ENCODE measurements around the gene MEF2C.

GRCh38 chr5:88736494-88736893 lies 146.5 kb downstream of the MEF2C start:
- TF ChIP-seq CTCF (IDR thresholded peaks at IDR 0.05) (no peak), CREB1 (CRISPR knock-in tag; IDR thresholded peaks at IDR 0.05) (no peak), NFYB (CRISPR knock-in tag; conservative IDR thresholded peaks at IDR 0.05; ENCODE audit: low read depth) (no peak)
- TF ChIP-seq, protein P1, sequence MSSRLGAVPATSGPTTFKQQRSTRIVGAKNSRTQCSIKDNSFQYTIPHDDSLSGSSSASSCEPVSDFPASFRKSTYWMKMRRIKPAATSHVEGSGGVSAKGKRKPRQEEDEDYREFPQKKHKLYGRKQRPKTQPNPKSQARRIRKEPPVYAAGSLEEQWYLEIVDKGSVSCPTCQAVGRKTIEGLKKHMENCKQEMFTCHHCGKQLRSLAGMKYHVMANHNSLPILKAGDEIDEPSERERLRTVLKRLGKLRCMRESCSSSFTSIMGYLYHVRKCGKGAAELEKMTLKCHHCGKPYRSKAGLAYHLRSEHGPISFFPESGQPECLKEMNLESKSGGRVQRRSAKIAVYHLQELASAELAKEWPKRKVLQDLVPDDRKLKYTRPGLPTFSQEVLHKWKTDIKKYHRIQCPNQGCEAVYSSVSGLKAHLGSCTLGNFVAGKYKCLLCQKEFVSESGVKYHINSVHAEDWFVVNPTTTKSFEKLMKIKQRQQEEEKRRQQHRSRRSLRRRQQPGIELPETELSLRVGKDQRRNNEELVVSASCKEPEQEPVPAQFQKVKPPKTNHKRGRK (CRISPR knock-in tag; IDR thresholded peaks at IDR 0.05; ENCODE audit: borderline replicate concordance) = no peak
- TF ChIP-seq, protein P2, sequence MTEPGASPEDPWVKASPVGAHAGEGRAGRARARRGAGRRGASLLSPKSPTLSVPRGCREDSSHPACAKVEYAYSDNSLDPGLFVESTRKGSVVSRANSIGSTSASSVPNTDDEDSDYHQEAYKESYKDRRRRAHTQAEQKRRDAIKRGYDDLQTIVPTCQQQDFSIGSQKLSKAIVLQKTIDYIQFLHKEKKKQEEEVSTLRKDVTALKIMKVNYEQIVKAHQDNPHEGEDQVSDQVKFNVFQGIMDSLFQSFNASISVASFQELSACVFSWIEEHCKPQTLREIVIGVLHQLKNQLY (CRISPR knock-in tag; IDR thresholded peaks at IDR 0.05) = no peak
